GM19463 (cell line): ENCODE measurements around the gene RBM20.
"Not testable (repeated sequence)": the region's sequence is repeated elsewhere in the genome, so short reads cannot be mapped to it uniquely, and the experiment has no call there.

ENCODE experiments used
- ATAC-seq: cut with Tn5 transposase; IDR thresholded peaks from one replicate; pipeline ENCODE4 v1.9.1; 2021; ENCODE audit warnings: mild to moderate bottlenecking, moderate library complexity; ENCODE audit not compliant: unreplicated experiment

RBM20 gene

GRCh38 chr10:110643653-110644597 lies at the start of gene RBM20:
RBM20 (plus strand) TSS chr10:110644336; CDS start chr10:110644455, 119 bp downstream.
- ATAC-seq, result peak; percentile 36

GRCh38 chr10:110597476-110597875 lies 46.7 kb upstream of the RBM20 start:
- no peak for ATAC-seq

- no peak for ATAC-seq
Observed at GRCh38 chr10:110600487-110601101, 43.5 kb upstream of the RBM20 start.

DNA sequence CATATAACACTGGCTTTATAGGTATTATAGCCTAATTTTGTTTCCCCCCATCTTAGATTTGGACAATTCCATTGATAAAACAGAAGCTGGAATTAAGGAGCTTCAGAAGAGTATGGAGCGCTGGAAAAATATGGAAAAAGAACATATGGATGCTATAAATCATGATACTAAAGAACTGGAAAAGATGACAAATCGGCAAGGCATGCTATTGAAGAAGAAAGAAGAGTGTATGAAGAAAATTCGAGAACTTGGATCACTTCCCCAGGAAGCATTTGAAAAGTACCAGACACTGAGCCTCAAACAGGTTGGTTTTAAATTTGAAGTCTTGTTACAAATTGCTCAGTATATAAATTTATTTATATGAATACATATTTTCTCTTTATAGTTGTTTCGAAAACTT lies 42.6 kb upstream of the RBM20 start:
- no peak for ATAC-seq

DNA sequence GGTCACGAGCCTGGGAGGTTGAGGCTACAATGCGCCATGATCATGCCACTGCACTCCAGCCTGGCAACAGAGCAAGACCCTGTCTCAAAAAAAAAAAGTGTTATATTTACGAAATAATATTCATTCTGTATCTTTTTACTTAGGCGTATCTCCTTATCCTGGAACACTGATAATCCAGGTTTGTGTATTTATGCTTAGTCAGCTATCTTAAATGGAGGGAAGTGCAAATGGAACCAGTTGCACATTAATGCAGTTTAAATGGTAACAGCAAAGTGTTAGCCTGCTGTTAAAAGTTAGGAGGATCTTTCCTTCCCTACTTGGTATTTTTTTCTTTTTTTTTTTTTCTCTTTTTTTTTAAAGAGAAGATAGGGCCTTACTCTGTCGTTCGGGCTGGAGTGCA lies 36.0 kb upstream of the RBM20 start:
- ATAC-seq, result no peak

GRCh38 chr10:110609605-110610004 lies 34.5 kb upstream of the RBM20 start:
- no peak for ATAC-seq

- ATAC-seq, result no peak
Observed at GRCh38 chr10:110610308-110610774, 33.8 kb upstream of the RBM20 start.

GRCh38 chr10:110610781-110611180 lies 33.4 kb upstream of the RBM20 start:
- not testable (repeated sequence) for ATAC-seq

GRCh38 chr10:110612087-110612486 lies 32.0 kb upstream of the RBM20 start:
- ATAC-seq, result peak; percentile 29

DNA sequence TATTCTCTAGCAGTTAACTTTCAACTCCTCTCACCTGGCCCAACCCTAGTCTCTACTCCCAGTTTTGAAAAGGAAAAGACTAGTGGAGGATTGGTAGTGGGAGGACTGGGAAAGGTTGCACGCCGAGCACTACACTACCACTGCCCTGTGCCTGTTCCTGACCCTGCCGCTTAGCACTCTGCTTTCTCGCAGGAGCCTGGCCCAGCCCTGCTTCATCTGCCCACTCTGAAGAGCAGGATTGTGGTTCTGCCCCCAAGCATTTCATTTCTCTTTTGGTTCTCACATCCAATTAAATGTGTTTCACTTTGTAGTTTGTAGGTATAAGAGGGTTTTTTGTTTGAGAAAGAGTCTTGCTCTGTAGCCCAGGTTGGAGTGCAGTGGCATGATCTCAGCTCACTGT lies 31.5 kb upstream of the RBM20 start:
- ATAC-seq, result no peak

GRCh38 chr10:110613341-110613995 lies 30.7 kb upstream of the RBM20 start:
- peak; percentile 23 for ATAC-seq

GRCh38 chr10:110613996-110614495 lies 30.1 kb upstream of the RBM20 start:
- peak; percentile 55 for ATAC-seq

- no peak for ATAC-seq
Observed at GRCh38 chr10:110615057-110615747, 28.9 kb upstream of the RBM20 start.

- no peak for ATAC-seq
Observed at GRCh38 chr10:110616493-110617033, 27.6 kb upstream of the RBM20 start.

GRCh38 chr10:110617425-110618229 lies 26.5 kb upstream of the RBM20 start:
- no peak for ATAC-seq

GRCh38 chr10:110618230-110618610 lies 25.9 kb upstream of the RBM20 start:
- ATAC-seq, result no peak

- no peak for ATAC-seq
Observed at GRCh38 chr10:110619514-110620397, 24.4 kb upstream of the RBM20 start.

DNA sequence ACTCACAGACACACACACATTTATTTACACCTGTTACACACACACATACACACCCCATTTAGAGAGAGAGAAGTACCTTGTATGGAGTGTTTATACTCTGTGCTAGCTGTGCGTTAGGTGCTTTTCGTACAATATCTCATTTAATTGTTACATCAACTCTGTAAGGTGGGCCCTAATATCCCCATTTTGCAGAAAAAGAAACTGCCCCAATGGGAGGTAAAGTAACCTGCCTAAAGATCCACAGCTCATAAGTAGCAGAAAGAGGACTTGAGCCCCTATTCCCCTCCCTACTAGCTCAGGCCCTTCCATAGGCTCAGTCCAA lies 23.8 kb upstream of the RBM20 start:
- no peak for ATAC-seq

- ATAC-seq, result not testable (repeated sequence)
Observed at GRCh38 chr10:110623316-110623715, 20.8 kb upstream of the RBM20 start.
